ENCODE measurements around the gene JPH4.
"Not testable (repeated sequence)": the region's sequence is repeated elsewhere in the genome, so short reads cannot be mapped to it uniquely, and the experiment has no call there.

JPH4 gene

GRCh38 chr14:23539248-23540140, 39.1 kb downstream of the JPH4 start:
- H3K4me3 ChIP-seq (ENCODE audit: control insufficient read depth, low read depth, low read length) = no peak overlapping the region
- DNase-seq (ENCODE audit: low read depth) = peak; percentile 49
- TF ChIP-seq CTCF (conservative IDR thresholded peaks at IDR 0.05; ENCODE audit: control insufficient read depth, insufficient read depth, low read depth, low read length) = peak; percentile 80

- DNase-seq (ENCODE audit: low read depth) = peak; percentile 31
- no peak overlapping the region for H3K4me3 ChIP-seq (ENCODE audit: control insufficient read depth, low read depth, low read length)
- no peak for TF ChIP-seq CTCF (conservative IDR thresholded peaks at IDR 0.05; ENCODE audit: control insufficient read depth, insufficient read depth, low read depth, low read length)
Measured at GRCh38 chr14:23538785-23539184, 39.8 kb downstream of the JPH4 start.

GRCh38 chr14:23538050-23538718, 40.4 kb downstream of the JPH4 start:
- TF ChIP-seq CTCF (conservative IDR thresholded peaks at IDR 0.05; ENCODE audit: control insufficient read depth, insufficient read depth, low read depth, low read length) = no peak
- H3K4me3 ChIP-seq (ENCODE audit: control insufficient read depth, low read depth, low read length) = no peak overlapping the region
- DNase-seq (ENCODE audit: low read depth) = no peak

- no peak for DNase-seq (ENCODE audit: low read depth)
- no peak for TF ChIP-seq CTCF (conservative IDR thresholded peaks at IDR 0.05; ENCODE audit: control insufficient read depth, insufficient read depth, low read depth, low read length)
- no peak overlapping the region for H3K4me3 ChIP-seq (ENCODE audit: control insufficient read depth, low read depth, low read length)
Measured at GRCh38 chr14:23537351-23538049, 41.1 kb downstream of the JPH4 start.

- not testable (repeated sequence) for H3K4me3 ChIP-seq (ENCODE audit: control insufficient read depth, low read depth, low read length); DNase-seq (ENCODE audit: low read depth)
Measured at GRCh38 chr14:23536906-23537305, 41.7 kb downstream of the JPH4 start.

- no peak overlapping the region for H3K4me3 ChIP-seq (ENCODE audit: control insufficient read depth, low read depth, low read length)
- DNase-seq (ENCODE audit: low read depth) = no peak
- TF ChIP-seq CTCF (conservative IDR thresholded peaks at IDR 0.05; ENCODE audit: control insufficient read depth, insufficient read depth, low read depth, low read length) = no peak
Measured at GRCh38 chr14:23536494-23536893, 42.1 kb downstream of the JPH4 start.

GRCh38 chr14:23535943-23536342, 42.6 kb downstream of the JPH4 start:
- no peak overlapping the region for H3K4me3 ChIP-seq (ENCODE audit: control insufficient read depth, low read depth, low read length)
- no peak for TF ChIP-seq CTCF (conservative IDR thresholded peaks at IDR 0.05; ENCODE audit: control insufficient read depth, insufficient read depth, low read depth, low read length)
- no peak for DNase-seq (ENCODE audit: low read depth)
